CD4-positive, alpha-beta memory T cell (primary cell): Measurements from ENCODE around the gene MUC5B. TPM values are rescaled to one million over a fixed set of nuclear protein-coding genes. Genes with fewer than 3 reads are reported as not detected.

Experiments used
- CTCF ChIA-PET: fragments of 350-600 bp; sonication (Branson Sonifier 250); formaldehyde crosslinking; loops from one replicate; lab custom pipeline; 2021; ENCODE audit warnings: inconsistent platforms; ENCODE audit not compliant: partially characterized antibody; lab: Charles Lee
- POLR2A ChIA-PET: fragments of 350-600 bp; sonication (Branson Sonifier 250); formaldehyde crosslinking; loops from one replicate; lab custom pipeline; 2021; ENCODE audit not compliant: partially characterized antibody; lab: Charles Lee
- DNase-seq, 5 donors: peaks; one replicate each; pipeline versions ENCODE4 v3.0.0 to v3.0.0-alpha.2; 2020 to 2022; ENCODE audit warnings: mixed read lengths in 1 of 5
- H3K27ac ChIP-seq: one replicate; pipeline ENCODE4 v1.7.0; 2013; ENCODE audit warnings: low read depth, low read length
- H3K27me3 ChIP-seq: 2 replicates; pipeline ENCODE4 v1.7.0; 2013; ENCODE audit warnings: mild to moderate bottlenecking, low read length, moderate library complexity; ENCODE audit not compliant: insufficient read depth
- H3K36me3 ChIP-seq: 2 replicates; pipeline ENCODE4 v1.7.0; 2013; ENCODE audit warnings: mild to moderate bottlenecking, low read length, moderate library complexity; ENCODE audit not compliant: insufficient read depth
- H3K4me1 ChIP-seq: 2 replicates; pipeline ENCODE4 v1.7.0; 2013; ENCODE audit warnings: mild to moderate bottlenecking, low read length, moderate library complexity; ENCODE audit not compliant: insufficient read depth
- H3K4me3 ChIP-seq, 2 donors: one replicate each; pipeline ENCODE4 v1.7.0; 2013; ENCODE audit warnings: low read length in 2 of 2, mild to moderate bottlenecking in 1 of 2
- H3K9me3 ChIP-seq, 2 donors: one replicate each; pipeline ENCODE4 v1.7.0; 2013; ENCODE audit warnings: low read length in 2 of 2, control low read depth in 1 of 2; ENCODE audit not compliant: control insufficient read depth in 1 of 2
- H3K27ac Mint-ChIP-seq, 7 donors: one replicate each; pipeline ENCODE4 v1.8.0; 2020 to 2021; ENCODE audit warnings: mixed read lengths in 7 of 7, mild to moderate bottlenecking in 6 of 7, inconsistent platforms in 3 of 7, moderate library complexity in 3 of 7
- H3K27me3 Mint-ChIP-seq, 2 donors: one replicate each; pipeline ENCODE4 v1.8.0; 2020 to 2021; ENCODE audit warnings: mixed read lengths in 2 of 2
- H3K36me3 Mint-ChIP-seq, 2 donors: one replicate each; pipeline ENCODE4 v1.8.0; 2020 to 2021; ENCODE audit warnings: mixed read lengths in 2 of 2, inconsistent platforms in 1 of 2, mild to moderate bottlenecking in 1 of 2
- H3K4me1 Mint-ChIP-seq, 4 donors: one replicate each; pipeline ENCODE4 v1.8.0; 2020 to 2021; ENCODE audit warnings: mixed read lengths in 4 of 4, mild to moderate bottlenecking in 1 of 4
- H3K4me3 Mint-ChIP-seq, 8 donors: one replicate each; pipeline ENCODE4 v1.8.0; 2020 to 2021; ENCODE audit warnings: mixed read lengths in 8 of 8, mild to moderate bottlenecking in 7 of 8, moderate library complexity in 6 of 8, inconsistent platforms in 3 of 8
- H3K9me3 Mint-ChIP-seq, 8 donors: one replicate each; pipeline ENCODE4 v1.8.0; 2020 to 2021; ENCODE audit warnings: mixed read lengths in 8 of 8, mild to moderate bottlenecking in 5 of 8, inconsistent platforms in 3 of 8, moderate library complexity in 1 of 8
- intact Hi-C: fragments of 100-400 bp; cut with micrococcal nuclease; formaldehyde crosslinking; loops from one replicate; pipeline ENCODE4 v1.15.1; 2023
- polyA plus RNA-seq, 2 donors: library from polyadenylated mRNA; unstranded; fragments of 300-500 nt; fragmentation: Illumina TruSeq; gene quantifications; one replicate each; pipeline ENCODE4 v1.2.3, GENCODE V29; 2021
- total RNA-seq, 2 experiments: library from RNA; stranded (reverse); gene quantifications; one replicate each; pipeline ENCODE4 v1.2.3, GENCODE V29; 2021

The MUC5B gene
- total and polyA plus RNA-seq, 4 experiments from 2014 or later = not detected

DNA sequence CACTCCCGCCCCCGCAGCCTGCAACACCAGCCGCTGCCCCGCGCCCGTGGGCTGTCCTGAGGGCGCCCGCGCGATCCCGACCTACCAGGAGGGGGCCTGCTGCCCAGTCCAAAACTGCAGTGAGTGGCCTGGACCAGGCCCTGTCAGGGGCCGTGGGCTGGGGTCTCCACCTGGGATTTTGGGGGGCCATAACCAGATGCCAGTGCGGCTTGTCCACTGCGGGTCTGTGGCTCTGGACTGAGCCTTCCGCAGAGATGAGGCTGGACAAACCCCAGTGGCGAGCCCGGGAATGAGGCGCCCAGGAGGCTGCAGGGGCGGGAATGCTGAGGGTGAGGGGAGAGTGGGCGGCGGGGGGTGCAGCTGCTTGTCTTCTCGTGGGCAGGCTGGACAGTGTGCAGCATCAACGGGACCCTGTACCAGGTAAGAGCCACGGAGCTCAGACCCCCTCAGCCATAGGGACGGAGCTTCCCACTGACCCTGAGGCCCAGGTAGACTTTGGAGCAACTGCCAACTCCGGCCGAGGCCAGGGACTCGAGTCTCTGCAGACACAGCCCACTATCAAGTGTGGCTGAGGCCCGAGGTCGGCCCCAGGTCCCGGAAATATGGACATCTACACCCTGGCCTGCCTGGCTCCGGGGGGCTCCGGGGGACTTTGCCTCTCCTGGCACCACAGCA lies 24.8 kb upstream of the MUC5B start:
- H3K36me3 Mint-ChIP-seq = no peaks in the 10 kb centered on the region
- H3K4me3 ChIP-seq = no peak overlapping the region
- no peaks in the 10 kb centered on the region for H3K27me3 ChIP-seq
- H3K36me3 ChIP-seq = no peaks in the 10 kb centered on the region
- ChIA-PET CTCF (no interaction called here), POLR2A (no interaction called here)
- H3K9me3 ChIP-seq = no peaks in the 10 kb centered on the region
- no peaks in the 10 kb centered on the region for H3K4me1 ChIP-seq
- H3K4me1 Mint-ChIP-seq = no peaks in the 10 kb centered on the region
- intact Hi-C loops = no loop called here
- H3K27ac ChIP-seq = no peak overlapping the region
- peaks cover 0 to 1% (median 0%) of the 10 kb centered on the region in 8 donors for H3K9me3 Mint-ChIP-seq
- DNase-seq = no peak
- no peak overlapping the region for H3K4me3 Mint-ChIP-seq
- no peak overlapping the region for H3K27ac Mint-ChIP-seq
- H3K27me3 Mint-ChIP-seq = peaks cover 0 to 2% of the 10 kb centered on the region in 2 donors

DNA sequence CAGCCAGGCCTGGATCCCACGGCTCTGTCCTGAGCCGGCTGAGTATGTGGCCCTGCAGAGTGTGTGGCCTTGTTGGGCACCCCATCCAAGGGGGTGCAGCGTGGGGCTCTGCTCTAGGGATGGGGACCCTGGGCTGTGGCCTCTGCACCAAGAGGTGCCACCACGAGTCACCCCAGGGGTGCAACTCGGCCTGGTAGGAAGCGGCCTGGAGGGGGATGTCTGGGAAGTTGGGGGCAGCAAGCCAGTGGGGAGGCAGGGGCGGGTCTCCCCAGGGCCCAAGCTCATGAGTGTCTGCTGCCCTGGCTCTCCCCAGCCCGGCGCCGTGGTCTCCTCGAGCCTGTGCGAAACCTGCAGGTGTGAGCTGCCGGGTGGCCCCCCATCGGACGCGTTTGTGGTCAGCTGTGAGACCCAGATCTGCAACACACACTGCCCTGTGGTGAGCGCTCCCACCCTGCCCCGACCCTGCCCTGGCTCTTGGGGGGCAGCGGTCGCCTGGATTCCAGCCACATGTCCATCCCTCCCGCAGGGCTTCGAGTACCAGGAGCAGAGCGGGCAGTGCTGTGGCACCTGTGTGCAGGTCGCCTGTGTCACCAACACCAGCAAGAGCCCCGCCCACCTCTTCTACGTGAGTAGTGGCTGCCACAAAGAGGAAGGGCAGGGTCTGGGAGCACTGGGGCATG lies 24.2 kb upstream of the MUC5B start:
- no peaks in the 10 kb centered on the region for H3K36me3 Mint-ChIP-seq
- no peak overlapping the region for H3K4me3 ChIP-seq
- DNase-seq = no peak
- no peaks in the 10 kb centered on the region for H3K4me1 Mint-ChIP-seq
- intact Hi-C loops = no loop called here
- H3K27ac Mint-ChIP-seq = no peak overlapping the region
- peaks cover 0 to 1% (median 0%) of the 10 kb centered on the region in 8 donors for H3K9me3 Mint-ChIP-seq
- H3K9me3 ChIP-seq = no peaks in the 10 kb centered on the region
- H3K36me3 ChIP-seq = no peaks in the 10 kb centered on the region
- ChIA-PET POLR2A (no interaction called here), CTCF (no interaction called here)
- no peak overlapping the region for H3K4me3 Mint-ChIP-seq
- H3K27me3 ChIP-seq = no peaks in the 10 kb centered on the region
- H3K27ac ChIP-seq = no peak overlapping the region
- H3K4me1 ChIP-seq = no peaks in the 10 kb centered on the region
- peaks cover 0 to 2% of the 10 kb centered on the region in 2 donors for H3K27me3 Mint-ChIP-seq

DNA sequence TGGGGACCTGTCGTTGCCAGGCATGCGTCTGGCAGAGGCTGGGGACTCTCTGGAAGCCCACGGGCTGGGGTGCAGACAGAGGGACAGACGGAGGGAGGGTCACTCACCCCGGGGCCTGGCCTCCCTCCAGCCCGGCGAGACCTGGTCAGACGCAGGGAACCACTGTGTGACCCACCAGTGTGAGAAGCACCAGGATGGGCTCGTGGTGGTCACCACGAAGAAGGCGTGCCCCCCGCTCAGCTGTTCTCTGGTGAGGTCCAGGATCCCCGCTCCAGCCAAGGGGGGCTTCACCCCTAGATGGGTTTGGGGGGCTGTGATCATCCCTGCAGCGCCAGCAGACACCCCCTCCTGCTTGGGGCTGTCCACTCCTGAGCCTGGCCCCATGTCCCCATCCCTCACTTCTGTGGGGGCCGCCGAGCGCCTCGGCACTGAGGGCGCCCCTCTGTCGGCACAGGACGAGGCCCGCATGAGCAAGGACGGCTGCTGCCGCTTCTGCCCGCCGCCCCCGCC lies 23.6 kb upstream of the MUC5B start:
- H3K36me3 ChIP-seq = no peaks in the 10 kb centered on the region
- H3K36me3 Mint-ChIP-seq = no peaks in the 10 kb centered on the region
- POLR2A ChIA-PET = no interaction called here

GRCh38 chr11:1199751-1200610 lies 22.9 kb upstream of the MUC5B start:
- H3K9me3 Mint-ChIP-seq = peaks cover 0 to 1% (median 0%) of the 10 kb centered on the region in 8 donors
- H3K27ac Mint-ChIP-seq = no peak overlapping the region
- H3K36me3 ChIP-seq = no peaks in the 10 kb centered on the region
- no peaks in the 10 kb centered on the region for H3K4me1 Mint-ChIP-seq
- H3K4me3 ChIP-seq = no peak overlapping the region
- POLR2A ChIA-PET = interaction anchor here (1.4 kb wide), 1 partner anchor 375 kb away, joined by 3 read pairs; no protein-coding TSS in a partner anchor
- H3K27ac ChIP-seq = no peak overlapping the region
- H3K9me3 ChIP-seq = no peaks in the 10 kb centered on the region
- peaks cover 0 to 2% of the 10 kb centered on the region in 2 donors for H3K27me3 Mint-ChIP-seq
- DNase-seq = no peak
- no peak overlapping the region for H3K4me3 Mint-ChIP-seq
- intact Hi-C loops = no loop called here
- H3K4me1 ChIP-seq = no peaks in the 10 kb centered on the region
- H3K27me3 ChIP-seq = no peaks in the 10 kb centered on the region
- CTCF ChIA-PET = no interaction called here
- no peaks in the 10 kb centered on the region for H3K36me3 Mint-ChIP-seq

More for the DNA sequence above, 23.6 kb upstream of the MUC5B start:
- Histone ChIP-seq H3K4me3 (no peak overlapping the region), H3K27me3 (no peaks in the 10 kb centered on the region), H3K27ac (no peak overlapping the region), H3K9me3 (no peaks in the 10 kb centered on the region), H3K4me1 (no peaks in the 10 kb centered on the region)
- Mint-ChIP-seq H3K27ac (no peak overlapping the region), H3K27me3 (peaks cover 0 to 2% of the 10 kb centered on the region in 2 donors), H3K9me3 (peaks cover 0 to 1% (median 0%) of the 10 kb centered on the region in 8 donors), H3K4me1 (no peaks in the 10 kb centered on the region), H3K4me3 (no peak overlapping the region)
- CTCF ChIA-PET = no interaction called here
- no peak for DNase-seq
- intact Hi-C loops = no loop called here

DNA sequence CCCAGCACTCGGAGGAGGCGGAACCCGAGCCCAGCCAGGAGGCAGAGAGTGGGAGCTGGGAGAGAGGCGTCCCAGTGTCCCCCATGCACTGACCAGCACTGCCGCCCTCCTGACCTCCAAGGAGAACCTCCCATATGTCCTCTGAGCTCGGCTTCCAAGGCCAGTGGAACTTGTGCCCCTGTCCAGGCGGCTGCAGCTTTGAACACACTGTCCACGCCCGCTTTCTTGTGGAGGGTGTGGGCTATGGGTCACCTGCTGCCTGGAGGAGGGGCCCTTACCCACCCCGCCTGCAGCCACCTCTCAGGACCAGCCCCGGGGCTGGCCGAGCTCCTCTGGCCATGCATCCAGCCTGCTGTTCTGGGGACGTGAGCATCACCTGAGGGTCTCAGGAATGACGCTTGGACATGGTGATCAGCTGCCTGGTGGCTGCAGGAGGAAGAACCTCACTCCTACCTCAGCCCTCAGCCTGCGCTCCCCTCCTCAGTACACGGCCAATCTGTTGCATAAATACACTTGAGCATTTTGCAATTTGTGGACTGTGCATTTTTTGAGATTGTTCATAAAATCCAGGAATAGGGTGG lies 22.2 kb upstream of the MUC5B start:
- Mint-ChIP-seq H3K4me3 (no peak overlapping the region), H3K4me1 (no peaks in the 10 kb centered on the region), H3K27me3 (peaks cover 2 to 3% of the 10 kb centered on the region in 2 donors), H3K9me3 (peaks cover 0 to 1% (median 0%) of the 10 kb centered on the region in 8 donors), H3K27ac (no peak overlapping the region), H3K36me3 (no peaks in the 10 kb centered on the region)
- Histone ChIP-seq H3K9me3 (no peaks in the 10 kb centered on the region), H3K27ac (no peak overlapping the region), H3K4me1 (no peaks in the 10 kb centered on the region), H3K4me3 (no peak overlapping the region), H3K36me3 (no peaks in the 10 kb centered on the region), H3K27me3 (no peaks in the 10 kb centered on the region)
- POLR2A ChIA-PET = interaction anchor here (1.4 kb wide), 1 partner anchor 374 kb away, joined by 3 read pairs; no protein-coding TSS in a partner anchor
- DNase-seq = no peak
- intact Hi-C loops = no loop called here
- CTCF ChIA-PET = no interaction called here

- Histone ChIP-seq H3K4me3 (no peak overlapping the region), H3K27ac (no peak overlapping the region), H3K9me3 (no peaks in the 10 kb centered on the region), H3K4me1 (no peaks in the 10 kb centered on the region), H3K27me3 (no peaks in the 10 kb centered on the region), H3K36me3 (no peaks in the 10 kb centered on the region)
- H3K4me3 Mint-ChIP-seq = no peak overlapping the region
- intact Hi-C loops = no loop called here
- POLR2A ChIA-PET = interaction anchor here (1.4 to 1.7 kb wide), 2 partner anchors 373 to 374 kb away, joined by 3 to 6 read pairs; no protein-coding TSS in a partner anchor
- DNase-seq = no peak
- peaks cover 1 to 3% of the 10 kb centered on the region in 2 donors for H3K27me3 Mint-ChIP-seq
- H3K36me3 Mint-ChIP-seq = no peaks in the 10 kb centered on the region
- H3K9me3 Mint-ChIP-seq = peaks cover 0 to 1% (median 0%) of the 10 kb centered on the region in 8 donors
- no peak overlapping the region for H3K27ac Mint-ChIP-seq
- H3K4me1 Mint-ChIP-seq = no peaks in the 10 kb centered on the region
- CTCF ChIA-PET = interaction anchor here (1.2 to 2.0 kb wide), 3 partner anchors 22 to 373 kb away, joined by 3 to 9 read pairs (median 5); partner anchors contain the start of gene MUC5B
These were observed 21.3 kb upstream of the MUC5B start for GRCh38 chr11:1201395-1202153.
